Colon (tissue), 2 donors: ENCODE results near the gene FCGBP.
"Not testable (repeated sequence)": the region's sequence is repeated elsewhere in the genome, so short reads cannot be mapped to it uniquely, and the experiment has no call there.

Source experiments
- FAIRE-seq: peaks from 2 replicates; lab custom pipeline; 2012; peaks lifted over from hg19 to GRCh38; lab: Jason Lieb, UNC
- donor health status: control.
- donor health status: control.

The FCGBP gene

DNA sequence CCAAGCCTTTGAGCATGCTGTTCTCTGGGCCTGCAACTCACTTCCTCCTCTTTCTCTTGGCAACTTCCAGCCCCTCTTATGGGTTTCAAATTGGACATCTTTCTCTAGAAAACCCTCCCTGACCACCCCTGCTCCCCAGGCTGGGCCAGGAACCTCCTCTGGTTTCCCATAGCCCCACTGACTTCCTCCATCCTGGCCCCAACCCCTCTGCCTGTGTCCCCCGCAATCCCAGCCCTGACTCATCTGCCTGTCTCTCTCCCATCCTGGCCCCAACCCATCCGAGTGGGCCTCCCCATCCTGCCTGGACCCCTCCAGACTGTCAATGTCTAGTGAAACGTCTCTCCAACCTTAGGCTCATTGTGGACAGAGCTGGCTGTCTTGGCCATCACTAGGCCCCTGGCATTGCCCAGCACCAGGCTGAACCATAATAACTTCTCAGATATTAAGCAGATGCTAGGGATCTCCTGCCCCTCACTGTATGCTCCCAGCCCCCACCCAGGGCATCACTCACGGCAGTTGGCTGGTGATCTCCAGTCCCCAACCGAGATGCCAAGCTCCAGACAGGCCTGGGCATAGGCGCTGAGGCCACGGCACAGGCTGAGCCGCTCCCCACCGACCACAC lies 16.8 kb downstream of the FCGBP start:
- no peak for FAIRE-seq

DNA sequence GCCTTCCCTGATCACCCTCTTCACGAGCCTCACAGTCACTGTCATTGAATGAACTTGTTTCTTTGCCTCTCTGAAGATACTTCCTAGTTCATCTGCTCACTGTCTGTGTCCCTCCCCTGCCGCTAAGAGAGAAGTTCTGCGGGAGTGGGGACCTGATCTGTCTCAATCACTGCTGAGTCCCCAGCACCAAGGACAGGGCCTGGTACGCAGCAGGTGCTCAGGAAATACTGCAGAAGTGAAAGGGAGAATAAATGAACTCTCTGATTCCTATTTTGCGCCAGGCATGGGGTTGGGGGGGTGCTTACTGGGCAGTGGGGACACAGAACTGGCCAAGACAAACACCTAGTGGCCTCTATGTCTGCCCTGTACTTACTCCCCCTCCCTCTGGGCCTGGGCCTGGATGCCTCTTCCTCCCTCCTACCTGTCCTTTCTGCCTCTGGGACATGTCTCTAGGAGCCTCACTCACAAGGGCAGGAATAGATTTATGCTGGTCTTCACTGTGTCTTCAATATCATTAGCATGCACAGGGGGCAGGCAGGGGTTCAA lies 17.5 kb downstream of the FCGBP start:
- FAIRE-seq: no peak

- no peak for FAIRE-seq
These were observed 18.2 kb downstream of the FCGBP start for GRCh38 chr19:39916236-39916635.

DNA sequence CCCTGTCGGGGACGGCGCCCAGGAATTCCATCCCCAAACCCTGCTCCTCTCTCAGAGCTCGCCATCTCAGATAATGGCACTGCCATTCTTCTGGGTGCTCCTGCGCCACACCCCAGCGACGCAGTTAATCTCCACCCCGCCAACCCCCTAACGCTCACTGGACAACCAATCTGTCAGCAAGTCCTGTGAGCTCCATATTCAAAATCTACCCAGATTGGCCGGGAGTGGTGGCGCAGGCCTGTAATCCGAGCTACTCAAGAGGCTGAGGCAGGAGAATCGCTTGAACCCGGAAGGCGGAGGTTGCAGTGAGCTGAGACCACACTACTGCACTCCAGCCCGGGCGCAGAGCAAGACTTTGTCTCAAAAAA lies 18.6 kb downstream of the FCGBP start:
- FAIRE-seq: no peak

DNA sequence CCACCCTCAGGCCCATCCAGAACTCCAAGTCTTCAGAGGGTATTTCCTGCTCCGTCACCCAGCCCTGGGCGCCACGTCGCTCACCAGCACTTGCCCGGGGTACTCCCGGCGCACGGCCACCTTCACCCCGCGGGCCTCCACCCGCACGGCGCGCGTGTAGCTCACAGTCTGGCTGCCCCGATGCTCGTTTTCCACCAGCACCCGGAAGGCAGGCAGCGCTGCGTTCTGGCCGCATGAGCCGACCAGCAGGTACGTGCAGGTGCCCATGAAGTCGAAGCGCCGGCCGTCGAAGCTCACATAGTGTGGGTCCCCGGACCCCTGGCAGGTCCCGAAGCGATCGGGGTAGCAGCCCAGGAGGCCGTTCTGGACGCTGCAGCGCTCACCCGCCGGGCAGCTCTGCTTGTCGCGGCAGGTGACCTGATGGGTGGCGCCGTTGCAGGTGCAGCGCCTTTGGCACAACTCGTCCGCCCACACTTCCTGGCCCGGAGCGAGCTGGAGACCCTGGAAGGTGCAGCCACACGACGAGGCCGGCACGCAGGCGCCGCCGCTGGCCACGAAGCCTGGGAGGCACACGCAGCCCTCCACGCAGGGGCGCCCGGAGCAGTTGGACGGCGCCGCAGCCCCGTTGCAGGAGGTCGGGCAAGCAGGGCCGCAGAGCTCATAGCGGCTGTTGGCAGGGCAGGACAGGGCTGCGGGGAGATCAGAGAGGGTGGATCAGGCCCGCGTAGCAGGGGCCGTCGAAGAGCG lies 19.2 kb downstream of the FCGBP start:
- FAIRE-seq: no peak

GRCh38 chr19:39913682-39914333 lies 20.6 kb downstream of the FCGBP start:
- no peak for FAIRE-seq

GRCh38 chr19:39908803-39909202 lies 25.6 kb downstream of the FCGBP start:
- no peak for FAIRE-seq

DNA sequence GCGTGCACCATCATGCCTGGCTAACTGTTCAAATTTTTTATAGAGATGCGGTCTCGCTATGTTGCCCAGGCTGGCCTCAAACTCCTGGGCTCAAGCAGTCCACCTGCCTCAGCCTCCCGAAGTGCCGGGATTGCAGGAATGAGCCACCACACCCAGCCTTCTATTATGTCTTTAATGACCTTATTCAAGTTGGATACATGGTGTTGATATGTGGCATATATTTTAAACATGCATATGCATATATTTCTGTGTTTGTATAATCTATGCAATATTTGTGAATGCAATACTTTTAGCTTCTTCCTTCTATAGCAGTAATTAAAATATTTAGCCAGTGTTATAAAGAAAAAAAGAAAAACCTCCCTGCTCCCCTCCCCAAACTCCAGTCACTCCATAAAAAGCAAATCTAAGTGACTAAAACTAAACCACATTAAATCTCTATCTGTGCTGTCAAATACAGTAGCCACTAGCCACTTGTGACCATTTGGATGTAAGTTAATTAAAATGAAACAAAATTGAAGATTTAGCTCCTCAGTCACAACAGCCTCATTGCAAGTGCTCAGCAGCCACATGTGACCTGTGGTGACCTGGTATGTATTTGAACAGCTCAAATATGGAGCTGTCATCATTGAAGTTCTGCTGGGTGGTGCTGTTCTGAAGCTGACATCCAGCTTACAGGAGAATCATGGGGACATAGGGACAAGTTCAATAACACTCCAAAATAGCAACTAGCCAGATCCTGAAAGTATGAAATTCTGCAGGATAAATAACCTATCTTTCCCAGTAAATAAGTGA lies 27.4 kb downstream of the FCGBP start:
- FAIRE-seq: no peak

DNA sequence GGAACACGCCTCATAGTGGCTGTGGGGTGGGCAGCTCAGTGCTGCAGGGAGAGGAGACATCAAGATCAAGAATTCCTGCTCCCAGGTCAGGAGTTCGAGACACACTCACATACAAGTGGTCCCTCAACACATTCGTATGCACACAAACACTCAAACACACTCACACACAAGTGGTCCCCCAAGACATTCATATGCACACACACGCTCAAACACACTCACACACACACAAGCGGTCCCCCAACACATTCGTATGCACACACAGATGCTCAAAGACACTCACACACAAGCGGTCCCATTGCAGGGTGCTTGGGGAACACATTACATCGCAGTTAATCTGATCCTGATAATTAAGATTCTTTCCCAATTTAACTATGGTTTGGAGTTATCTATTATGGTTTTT lies 28.2 kb downstream of the FCGBP start:
- FAIRE-seq: no peak

DNA sequence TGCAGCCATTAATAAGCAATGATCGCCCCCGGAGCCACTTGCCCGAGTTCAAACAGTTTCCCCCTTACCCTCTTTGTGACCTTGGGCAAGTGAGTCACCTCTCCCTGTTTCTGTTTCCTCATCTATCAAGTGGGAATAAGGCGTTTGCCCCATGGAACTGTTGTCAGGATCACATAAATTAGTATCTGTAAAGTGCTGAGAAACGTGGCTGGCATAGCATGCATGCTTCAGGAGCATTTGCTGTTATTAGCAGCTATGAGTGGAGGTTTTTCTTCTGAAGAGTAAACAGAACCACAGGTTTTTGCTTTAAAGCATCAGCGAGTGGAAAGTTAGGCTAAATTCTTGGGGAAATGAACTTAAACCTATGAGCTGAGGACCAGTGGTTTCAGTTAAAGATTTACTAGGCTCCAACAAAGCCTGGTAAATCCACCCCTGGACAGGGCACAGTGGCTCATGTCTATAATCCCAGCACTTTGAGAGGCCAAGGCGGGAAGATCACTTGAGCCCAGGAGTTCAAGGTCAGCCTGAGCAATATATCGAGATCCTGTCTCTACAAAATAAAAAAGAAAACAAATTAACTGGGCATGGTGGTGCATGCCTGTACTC lies 30.8 kb downstream of the FCGBP start:
- FAIRE-seq: not testable (repeated sequence)

DNA sequence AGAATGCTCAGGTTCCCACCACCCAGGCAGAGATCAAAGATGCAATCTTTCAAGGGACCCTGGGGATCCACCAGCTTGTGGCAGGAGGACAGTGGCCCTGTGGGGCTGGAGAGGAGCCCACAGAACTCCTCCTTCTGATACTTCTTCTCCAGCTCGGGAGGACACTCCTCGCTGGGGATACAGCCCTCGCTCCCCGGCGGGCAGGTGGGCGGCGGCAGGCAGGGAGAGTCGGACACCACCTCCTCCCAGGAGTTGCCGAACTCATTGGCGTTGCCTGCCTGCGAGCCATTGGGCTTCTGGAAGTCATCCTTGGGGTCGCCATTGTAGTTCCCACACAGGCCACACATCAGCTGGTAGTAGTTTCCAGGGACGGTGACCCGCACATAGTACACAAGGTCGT lies 32.1 kb downstream of the FCGBP start:
- not testable (repeated sequence) for FAIRE-seq

- not testable (repeated sequence) for FAIRE-seq
These were observed 32.8 kb downstream of the FCGBP start for GRCh38 chr19:39901681-39902080.

DNA sequence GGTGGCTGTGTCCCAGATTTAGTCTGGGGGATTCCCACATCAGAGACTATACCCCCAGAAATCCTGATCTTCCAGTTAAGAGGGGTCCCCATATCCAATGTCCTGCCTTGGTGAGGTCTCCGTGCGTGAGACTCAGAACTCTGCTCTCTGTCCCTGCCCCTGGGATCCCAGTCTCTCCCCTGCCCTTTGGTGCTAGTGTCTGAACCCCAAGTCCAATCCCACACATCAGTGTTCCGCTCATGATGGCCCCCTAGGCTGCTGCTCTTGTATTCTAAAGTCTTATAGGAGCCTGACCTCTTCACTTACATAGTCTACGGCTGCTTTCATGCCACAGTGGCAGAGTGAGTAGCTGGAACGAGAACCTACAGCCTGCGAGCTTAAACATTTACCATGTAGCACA lies 35.6 kb downstream of the FCGBP start:
- FAIRE-seq: not testable (repeated sequence)

GRCh38 chr19:39897511-39898245 lies 36.8 kb downstream of the FCGBP start:
- FAIRE-seq: not testable (repeated sequence)

DNA sequence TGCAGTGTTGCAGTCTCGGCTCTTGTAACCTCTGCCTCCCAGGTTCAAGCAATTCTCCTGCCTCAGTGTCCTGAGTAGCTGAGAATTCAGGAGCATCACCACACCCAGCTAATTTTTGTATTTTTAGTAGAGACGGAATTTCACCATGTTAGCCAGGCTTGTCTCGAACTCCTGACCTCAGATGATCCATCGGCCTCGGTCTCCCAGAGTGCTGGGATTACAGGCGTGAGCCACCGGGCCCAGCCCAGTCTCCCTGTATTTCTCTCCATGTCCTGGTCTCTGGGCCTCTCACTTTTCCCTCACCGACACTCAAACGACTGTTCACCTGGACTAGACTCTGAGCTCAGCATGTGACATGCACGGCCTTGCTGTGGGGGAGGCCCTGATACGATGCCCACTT lies 39.3 kb downstream of the FCGBP start:
- FAIRE-seq: not testable (repeated sequence)

DNA sequence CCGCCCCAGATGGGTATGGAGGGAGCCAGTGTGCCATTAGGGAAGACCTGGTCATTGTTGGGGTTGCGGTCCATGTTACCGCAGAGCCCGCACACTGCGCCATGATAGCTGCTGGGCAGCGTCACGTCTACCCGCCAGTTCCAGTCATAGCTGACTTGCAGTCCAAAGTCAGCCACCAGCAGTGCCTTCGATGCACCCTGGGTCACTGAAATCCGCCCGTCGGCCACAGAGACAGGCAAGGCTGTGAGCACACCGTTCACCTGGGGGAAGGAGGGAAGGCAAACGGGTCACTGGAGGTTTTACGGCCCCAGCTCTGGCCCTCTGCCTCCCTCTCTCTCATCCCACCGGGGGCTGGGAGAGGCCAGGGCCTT lies 40.2 kb downstream of the FCGBP start:
- FAIRE-seq: not testable (repeated sequence)

- FAIRE-seq: not testable (repeated sequence)
These were observed 40.8 kb downstream of the FCGBP start for GRCh38 chr19:39893366-39894235.

- not testable (repeated sequence) for FAIRE-seq
These were observed 41.9 kb downstream of the FCGBP start for GRCh38 chr19:39892506-39892902.

DNA sequence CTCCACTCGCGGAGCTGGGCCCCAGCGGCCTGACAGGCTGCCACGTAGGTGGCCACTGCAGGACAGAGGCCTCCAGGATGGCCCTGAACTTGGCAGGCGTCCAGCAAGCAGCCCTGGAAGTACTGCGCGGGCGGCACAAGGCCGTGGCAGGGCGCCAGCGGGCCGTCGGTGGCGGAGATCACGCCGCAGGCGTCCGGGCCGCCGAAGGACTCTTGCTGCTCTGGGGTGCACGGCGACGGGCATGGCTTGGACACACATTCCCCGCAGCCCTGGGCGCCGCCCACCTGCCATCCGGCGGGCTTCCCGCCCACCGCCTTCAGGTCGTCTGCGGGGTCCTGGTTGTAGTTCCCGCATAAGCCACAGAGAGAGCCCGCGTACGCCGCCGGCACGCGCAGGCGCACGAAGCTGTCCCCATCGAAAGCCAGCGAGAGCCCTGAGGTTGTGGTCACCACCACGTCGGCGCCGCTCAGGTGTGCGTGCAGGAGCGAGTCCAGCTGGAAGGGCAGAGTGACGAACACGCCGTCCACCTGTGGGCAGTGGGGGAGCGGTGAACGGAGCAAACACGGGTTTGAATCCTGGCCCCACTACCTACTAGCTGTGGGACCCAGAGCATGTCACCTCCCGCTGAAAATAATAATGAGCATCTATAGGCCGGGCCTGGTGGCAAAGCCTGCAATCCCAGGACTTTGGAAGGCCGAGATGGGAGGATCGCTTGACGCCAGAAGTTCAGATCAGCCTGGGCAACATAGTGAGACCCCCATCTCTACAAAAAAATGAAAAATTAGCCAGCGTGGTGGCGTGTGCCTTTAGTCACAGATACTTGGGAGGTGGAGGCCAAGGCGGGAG lies 42.6 kb downstream of the FCGBP start:
- FAIRE-seq: not testable (repeated sequence)
